Skin of body (tissue), 2 donors: Measurements from ENCODE around the gene TFEB. TPM values are rescaled to one million over a fixed set of nuclear protein-coding genes. Genes with fewer than 3 reads are reported as not detected.

Experiments
- DNase-seq: peaks from one replicate; lab custom pipeline; 2025; lab: John Stamatoyannopoulos, UW
- total RNA-seq: library from RNA; depleted of rRNA; stranded (reverse); fragments of >200 nt; gene quantifications from one replicate; pipeline ENCODE4 v1.2.3, GENCODE V29; 2014

TFEB gene
- total RNA-seq, 1 donor from 2014 or later = 4.2 TPM

GRCh38 chr6:41723530-41724227 is 11.7 kb downstream of the TFEB start:
- DNase-seq = peak; percentile 16

- DNase-seq = no peak
Measured at GRCh38 chr6:41722969-41723529, 12.4 kb downstream of the TFEB start.

GRCh38 chr6:41721414-41721813 is 14.0 kb downstream of the TFEB start:
- no peak for DNase-seq

GRCh38 chr6:41720783-41721182 is 14.6 kb downstream of the TFEB start:
- DNase-seq = no peak

GRCh38 chr6:41720262-41720620 is 15.2 kb downstream of the TFEB start:
- DNase-seq = no peak

GRCh38 chr6:41719436-41720261 is 15.8 kb downstream of the TFEB start:
- DNase-seq = no peak

- DNase-seq = no peak
Measured at GRCh38 chr6:41718828-41719227, 16.6 kb downstream of the TFEB start.

GRCh38 chr6:41717392-41717736 is 18.0 kb downstream of the TFEB start:
- DNase-seq = no peak

GRCh38 chr6:41716516-41717391 is 18.7 kb downstream of the TFEB start:
- DNase-seq = no peak

GRCh38 chr6:41715795-41716515 is 19.5 kb downstream of the TFEB start:
- no peak for DNase-seq

GRCh38 chr6:41714556-41715273 is 20.7 kb downstream of the TFEB start:
- DNase-seq = no peak

- DNase-seq = no peak
Measured at GRCh38 chr6:41713650-41714291, 21.6 kb downstream of the TFEB start.

- DNase-seq = no peak
Measured at GRCh38 chr6:41713159-41713649, 22.2 kb downstream of the TFEB start.

GRCh38 chr6:41712651-41713103 is 22.7 kb downstream of the TFEB start:
- DNase-seq = no peak

GRCh38 chr6:41711323-41712038 is 23.9 kb downstream of the TFEB start:
- DNase-seq = no peak

- no peak for DNase-seq
Measured at GRCh38 chr6:41709375-41709774, 26.0 kb downstream of the TFEB start.

- DNase-seq = no peak
Measured at GRCh38 chr6:41708856-41709255, 26.6 kb downstream of the TFEB start.

- DNase-seq = no peak
Measured at GRCh38 chr6:41707565-41708200, 27.7 kb downstream of the TFEB start.
